ENCODE measurements around the gene ZNF860.
"Not testable (repeated sequence)": the region's sequence is repeated elsewhere in the genome, so short reads cannot be mapped to it uniquely, and the experiment has no call there.

ZNF860 gene

DNA sequence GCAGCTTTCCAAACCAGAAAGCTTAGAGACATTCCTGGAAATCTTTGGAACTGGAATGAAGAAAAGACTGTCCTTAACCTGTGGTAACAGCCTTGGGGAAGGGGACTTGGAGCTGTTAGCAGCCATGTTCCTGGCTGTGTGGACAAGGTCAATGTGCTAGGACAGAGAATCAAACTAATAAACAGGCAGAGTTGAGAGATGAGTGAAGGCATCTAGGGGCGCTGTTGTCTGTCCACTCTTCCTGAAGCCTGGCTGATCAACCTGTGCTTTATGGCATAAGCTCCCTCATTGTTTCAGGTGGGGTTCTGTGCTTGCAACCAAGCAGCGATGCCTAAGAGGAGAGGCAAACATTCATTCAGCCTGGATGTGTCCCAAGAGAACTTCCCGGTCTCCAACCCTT lies 19.3 kb downstream of the ZNF860 start:
- no peak for DNase-seq

DNA sequence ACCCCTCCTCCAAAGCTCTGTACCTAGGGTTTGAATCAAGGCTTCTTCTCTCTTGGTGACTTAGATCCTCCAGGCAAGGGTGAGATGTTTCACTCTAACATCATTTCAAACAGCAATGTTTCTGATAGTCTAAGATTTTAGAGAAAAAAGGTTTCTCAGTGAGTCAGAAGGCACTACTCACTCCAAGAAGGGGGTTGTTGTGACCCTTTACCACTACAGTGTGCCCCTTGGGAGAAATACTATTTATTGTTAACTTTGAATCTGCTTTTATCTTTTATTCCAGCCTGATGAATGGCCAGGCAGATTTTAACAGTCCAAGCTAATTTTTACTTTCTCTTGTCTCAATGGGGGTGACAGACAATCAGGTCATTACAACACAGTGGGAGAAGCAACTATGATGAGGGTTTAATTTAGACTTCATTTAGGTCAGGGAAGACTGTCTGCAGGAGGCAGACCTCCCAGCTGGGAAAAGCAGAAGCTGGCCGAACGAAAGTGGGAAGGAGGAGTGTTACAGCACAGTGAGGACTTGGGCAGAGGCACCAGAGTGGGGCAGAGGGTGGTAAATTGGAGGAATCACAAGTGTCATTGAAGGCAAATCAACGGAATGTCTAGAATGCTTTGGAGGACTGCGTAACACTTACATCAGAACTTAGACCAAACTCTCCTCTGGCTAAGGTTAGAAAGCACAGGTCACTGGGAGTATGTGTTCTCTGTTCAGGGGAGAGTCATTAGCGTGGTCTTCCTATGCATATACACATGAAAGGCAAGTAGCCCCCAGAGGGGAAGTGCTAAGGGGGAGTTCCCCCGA lies 21.2 kb downstream of the ZNF860 start:
- DNase-seq, result no peak

DNA sequence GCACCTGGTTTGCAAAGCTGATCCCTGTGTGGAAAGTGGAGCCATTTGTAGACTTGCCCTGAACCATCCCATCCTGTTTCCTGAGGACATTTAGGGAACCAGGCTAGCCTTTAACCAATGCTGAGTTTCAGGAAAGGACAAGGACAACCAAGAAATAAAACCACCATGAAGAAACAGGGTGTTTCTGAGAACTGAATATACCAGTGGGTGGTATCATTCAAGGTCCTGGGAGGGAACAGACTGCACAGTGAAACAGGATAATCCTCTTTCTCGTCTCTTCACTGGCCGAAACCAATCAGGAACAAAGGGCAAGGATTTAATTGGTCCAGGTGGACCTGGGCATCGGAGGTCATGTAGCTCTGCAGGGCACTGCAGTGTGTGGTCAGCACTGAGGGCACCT lies 21.8 kb downstream of the ZNF860 start:
- no peak for DNase-seq

DNA sequence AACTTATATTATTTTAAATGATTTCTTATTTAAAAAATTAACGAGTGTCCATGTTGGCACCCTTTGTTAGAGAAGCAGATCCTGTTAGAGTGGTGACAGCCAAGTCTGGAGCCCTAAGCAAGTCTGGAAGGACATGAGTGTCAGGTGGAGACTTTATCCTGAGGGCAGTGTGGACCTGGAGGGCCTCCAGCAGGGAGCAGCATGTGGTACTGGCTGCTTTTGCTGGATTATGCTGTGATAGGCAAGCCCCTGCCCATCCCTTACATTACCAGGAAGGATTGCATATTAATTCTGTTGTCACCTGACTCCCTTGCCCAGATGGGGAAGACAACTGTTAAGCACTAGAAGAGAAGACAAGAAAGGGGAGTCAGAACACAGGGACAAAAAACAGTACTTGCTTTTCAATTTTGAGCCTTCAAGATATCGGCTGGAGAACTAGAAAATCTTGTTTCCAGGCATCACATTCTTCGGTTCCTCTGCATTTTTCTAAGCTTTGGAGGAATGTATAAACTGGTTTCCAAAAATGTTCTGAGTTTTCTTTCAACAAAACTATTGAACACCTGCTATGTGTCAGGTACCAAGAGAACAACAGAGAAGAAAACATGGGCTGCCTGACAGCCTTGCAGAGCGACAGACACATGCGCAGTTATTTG lies 22.7 kb downstream of the ZNF860 start:
- DNase-seq, result peak in 1 of 2 experiments; percentile 5

DNA sequence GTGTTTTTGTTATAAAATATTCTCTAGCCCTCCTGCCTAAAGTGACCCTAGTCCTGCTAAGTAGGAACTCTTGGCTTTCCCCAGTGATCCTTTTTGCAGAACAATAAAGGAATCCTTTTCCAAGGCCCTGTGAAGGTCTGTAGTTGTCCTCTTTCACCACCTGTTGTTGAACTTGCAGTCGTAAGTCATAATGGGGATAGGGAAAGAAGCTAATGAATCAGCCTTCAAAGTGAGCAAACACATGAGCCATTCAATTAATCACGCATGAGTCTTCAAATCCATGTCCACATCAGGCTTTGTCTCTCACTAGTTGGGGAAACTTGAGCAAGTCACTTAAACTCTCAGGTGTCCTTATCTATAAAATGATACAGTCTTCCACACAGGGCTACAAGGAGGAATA lies 27.6 kb downstream of the ZNF860 start:
- DNase-seq, result no peak

DNA sequence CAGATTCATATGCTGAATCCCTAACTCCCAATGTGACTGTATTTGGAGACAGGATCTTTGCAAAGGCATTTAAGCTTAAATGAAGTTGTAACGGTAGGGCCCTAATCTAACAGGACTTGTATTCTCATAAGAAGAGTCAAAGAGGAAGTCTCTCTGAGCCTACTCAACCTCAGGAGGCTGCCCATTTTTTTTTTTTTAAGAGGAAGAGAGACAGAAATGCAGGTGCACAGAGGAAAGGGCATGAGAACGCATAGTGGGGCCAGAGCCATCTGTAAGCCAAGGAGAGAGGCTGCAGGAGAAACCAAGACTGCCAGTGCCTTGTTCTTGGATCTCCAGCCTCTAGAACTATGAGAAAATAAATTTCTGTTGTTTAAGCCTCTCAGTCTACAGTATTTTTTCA lies 28.4 kb downstream of the ZNF860 start:
- no peak for DNase-seq

DNA sequence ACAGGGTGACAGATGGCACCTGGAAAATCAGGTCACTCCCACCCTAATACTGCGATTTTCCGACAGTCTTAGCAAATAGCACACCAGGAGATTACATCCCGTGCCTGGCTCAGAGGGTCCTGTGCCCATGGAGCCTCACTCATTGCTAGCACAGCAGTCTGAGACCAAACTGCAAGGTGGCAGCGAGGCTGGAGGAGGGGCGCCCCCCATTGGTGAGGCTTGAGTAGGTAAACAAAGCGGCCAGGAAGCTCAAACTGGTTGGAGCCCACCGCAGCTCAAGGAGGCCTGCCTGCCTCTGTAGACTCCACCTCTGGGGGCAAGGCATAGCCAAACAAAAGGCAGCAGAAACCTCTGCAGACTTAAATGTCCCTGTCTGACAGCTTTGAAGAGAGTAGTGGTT lies 29.1 kb downstream of the ZNF860 start:
- DNase-seq, result not testable (repeated sequence)

DNA sequence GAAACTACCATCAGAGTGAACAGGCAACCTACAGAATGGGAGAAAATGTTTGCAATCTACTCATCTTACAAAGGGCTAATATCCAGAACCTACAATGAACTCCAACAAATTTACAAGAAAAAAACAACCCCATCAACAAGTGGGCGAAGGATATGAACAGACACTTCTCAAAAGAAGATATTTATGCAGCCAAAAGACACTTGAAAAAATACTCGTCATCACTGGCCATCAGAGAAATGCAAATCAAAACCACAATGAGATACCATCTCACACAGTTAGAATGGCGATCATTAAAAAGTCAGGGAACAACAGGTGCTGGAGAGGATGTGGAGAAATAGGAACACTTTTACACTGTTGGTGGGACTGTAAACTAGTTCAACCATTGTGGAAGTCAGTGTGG lies 34.1 kb downstream of the ZNF860 start:
- not testable (repeated sequence) for DNase-seq

DNA sequence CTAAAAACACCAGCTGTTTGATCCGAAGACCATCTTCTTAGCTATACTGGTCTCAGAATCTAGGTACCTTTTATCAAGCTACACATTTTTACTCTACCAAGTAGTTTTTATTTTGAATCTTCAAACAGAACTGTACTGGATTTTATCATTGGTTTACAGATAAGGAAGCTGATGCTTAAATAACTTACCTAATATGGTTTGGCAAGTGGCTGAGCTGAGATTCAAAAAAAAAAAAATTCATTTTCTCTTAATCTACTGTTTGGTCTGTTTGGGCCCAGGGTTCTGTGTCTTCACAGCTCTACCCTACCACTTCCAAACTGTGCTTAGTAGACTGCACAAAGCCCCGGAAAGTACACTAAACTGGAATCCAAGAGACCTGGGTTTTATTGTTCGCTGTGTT lies 35.7 kb downstream of the ZNF860 start:
- DNase-seq, result no peak

DNA sequence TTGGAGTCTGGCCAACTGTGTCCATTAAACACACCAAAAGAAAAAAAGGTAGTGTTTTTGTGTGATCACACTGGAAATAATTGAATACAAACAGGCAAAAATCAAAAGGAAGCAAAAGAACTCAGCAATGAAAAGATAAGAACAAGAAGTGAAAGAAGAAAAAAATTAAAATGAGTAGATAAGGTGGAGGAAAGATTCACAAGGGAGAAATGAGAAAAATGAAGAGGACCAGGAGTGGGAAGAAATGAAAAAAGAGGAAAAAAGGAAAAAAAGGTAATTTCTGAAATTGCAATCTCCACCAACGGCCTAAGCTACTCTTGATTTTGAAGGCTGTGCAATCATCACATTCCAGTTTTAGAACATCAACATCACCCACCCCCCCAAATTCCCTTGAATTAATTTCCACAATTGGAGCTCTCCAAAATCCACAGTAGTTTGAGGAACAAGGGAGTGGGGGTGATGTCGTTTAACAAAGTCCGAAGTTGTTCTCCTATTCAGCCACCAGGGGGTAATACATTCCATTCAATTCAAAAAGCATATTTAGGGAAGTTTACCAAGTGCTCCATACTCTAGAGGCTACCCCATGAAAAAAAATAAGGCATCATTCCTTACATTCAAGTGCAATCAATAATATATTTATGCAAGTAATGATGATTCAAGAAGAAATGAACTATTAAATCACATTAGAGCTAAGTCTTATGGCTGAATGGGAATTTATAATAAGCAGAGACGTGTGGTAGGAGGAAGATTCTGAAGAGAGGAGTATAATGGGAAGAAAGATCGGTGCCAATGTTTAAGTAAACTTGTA lies 37.4 kb downstream of the ZNF860 start:
- DNase-seq, result peak in 1 of 2 experiments; percentile 12

DNA sequence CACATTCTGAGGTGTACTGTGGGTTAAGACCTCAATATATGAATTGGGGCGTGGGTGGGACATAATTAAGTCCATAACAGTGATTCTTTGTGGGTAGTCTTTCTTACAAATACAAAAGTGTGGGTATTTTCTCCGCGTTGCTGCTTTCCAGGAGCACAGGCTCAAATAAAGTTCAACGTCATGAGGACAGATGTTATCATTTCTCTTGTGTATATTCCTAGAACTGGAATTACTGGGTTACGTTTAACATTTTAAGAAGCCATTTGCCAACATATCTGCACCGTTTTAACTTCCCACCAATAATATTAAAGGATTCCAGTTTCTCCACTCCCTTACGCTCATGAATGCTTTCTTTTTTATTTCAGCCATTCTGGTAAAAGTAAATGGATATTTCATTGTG lies 39.6 kb downstream of the ZNF860 start:
- DNase-seq, result no peak

DNA sequence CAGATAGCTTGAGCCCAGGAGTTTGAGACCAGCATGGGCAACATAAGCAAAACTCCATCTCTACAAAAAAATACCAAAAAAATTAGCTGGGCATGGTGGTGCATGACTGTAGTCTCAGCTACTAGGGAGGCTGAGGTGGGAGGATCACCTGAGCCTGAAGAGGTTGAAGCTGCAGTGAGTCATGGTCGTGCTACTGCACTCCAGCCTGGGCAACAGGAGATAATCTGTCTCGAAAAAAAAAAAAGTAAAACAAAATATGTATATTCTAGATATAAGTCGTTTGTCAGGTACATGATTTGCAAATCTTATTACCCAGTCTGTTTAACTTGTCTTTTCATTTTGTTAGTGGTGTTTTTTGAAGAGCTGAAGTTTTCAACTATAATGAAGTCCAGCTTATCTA lies 40.2 kb downstream of the ZNF860 start:
- DNase-seq, result no peak

DNA sequence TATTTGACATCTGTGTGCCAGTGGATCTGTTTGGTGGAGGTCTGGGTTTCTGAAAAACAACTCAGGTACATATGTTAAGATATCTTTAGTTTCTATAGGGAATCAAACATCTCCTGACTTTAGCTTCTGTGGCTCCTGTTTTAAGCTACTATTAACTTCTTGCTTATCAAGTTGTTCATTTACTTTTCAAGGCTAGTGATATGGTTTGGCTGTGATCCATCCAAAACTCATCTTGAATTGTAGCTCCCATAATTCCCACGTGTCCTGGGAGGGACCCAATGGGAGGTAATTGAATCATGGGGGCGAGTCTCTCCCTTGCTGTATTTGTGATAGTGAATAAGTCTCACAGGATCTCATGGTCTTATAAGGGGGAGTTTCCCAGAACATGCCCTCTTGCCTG lies 41.4 kb downstream of the ZNF860 start:
- no peak for DNase-seq

DNA sequence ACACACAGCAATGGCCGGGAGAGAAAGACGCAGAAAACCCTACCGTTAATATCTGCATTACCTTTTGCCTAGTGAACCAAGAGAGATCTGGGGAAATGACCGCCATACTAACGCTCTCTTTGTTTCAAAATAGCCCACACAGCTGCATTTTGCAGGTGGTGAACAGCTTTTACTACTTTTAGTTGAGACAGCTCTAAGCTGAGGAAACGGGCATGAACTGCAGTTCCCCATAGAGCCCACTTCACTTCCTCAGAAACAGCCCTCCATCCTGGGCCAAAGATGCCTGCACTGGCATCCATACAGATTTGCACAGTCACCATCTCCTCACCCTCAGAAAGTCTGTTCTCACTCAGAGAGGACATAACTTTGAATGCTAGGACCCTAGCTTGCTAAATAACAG lies 45.0 kb downstream of the ZNF860 start:
- DNase-seq, result no peak

DNA sequence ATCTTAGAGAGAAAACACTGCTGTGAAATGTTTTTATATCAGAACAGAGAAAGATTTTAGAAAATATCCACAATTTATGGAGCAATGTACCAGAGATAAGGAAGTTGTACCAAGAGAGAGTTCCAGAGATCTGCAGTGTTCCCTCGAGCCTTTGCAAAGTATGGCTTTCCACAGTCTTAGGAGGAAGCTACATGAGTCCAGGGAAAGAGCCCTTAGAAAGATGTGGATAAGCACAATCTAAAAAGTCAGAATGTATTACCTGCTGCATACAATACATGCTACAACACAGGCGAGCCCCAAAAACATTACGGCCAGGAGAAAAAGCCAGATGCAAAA lies 56.4 kb downstream of the ZNF860 start:
- no peak for DNase-seq

DNA sequence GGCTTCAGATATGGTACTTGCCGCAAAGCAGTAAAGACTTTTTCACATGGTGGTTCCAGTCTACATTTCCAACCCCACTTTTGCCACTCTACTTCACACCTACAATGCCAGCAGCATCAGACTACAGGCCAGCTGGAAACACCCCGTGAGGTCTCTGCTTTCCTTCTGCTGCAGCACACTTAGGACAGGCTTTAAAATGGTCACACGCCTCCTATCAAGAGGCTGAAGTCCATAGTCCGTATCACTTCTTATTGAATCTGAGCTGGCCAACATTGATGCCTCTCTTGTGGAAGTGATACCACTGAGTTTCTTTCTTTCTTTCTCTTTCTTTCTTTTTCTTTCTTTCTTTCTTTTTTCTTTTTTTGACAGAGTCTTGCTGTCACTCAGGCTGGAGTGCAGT lies 59.8 kb downstream of the ZNF860 start:
- DNase-seq, result no peak

Measured in NCI-H2081 (cell line).